HuH-7 (cell line): ENCODE results near the gene REP15.
"Not testable (repeated sequence)": the region's sequence is repeated elsewhere in the genome, so short reads cannot be mapped to it uniquely, and the experiment has no call there.

Experiments used
- DNase-seq: peaks from one replicate; pipeline ENCODE4 v3.0.0; 2011; ENCODE audit warnings: low spot score

Gene REP15

GRCh38 chr12:27696864-27697564 is 767 bp downstream of the REP15 start:
- DNase-seq, result no peak

GRCh38 chr12:27703720-27704452 is 7.6 kb downstream of the REP15 start:
- DNase-seq, result peak; percentile 56

- peak; percentile 59 for DNase-seq
Observed at GRCh38 chr12:27705263-27705662, 9.0 kb downstream of the REP15 start.

- DNase-seq, result no peak
Observed at GRCh38 chr12:27707216-27707615, 11.0 kb downstream of the REP15 start.

- DNase-seq, result no peak
Observed at GRCh38 chr12:27709212-27709931, 13.1 kb downstream of the REP15 start.

- DNase-seq, result peak; percentile 31
Observed at GRCh38 chr12:27709932-27710591, 13.8 kb downstream of the REP15 start.

- peak; percentile 80 for DNase-seq
Observed at GRCh38 chr12:27710592-27711316, 14.5 kb downstream of the REP15 start, which contains the start of gene MRPS35. Gene MRPS35, plus strand, starts transcription at chr12:27710832. Its CDS starts 12 bp downstream, at chr12:27710844.

GRCh38 chr12:27711317-27711682 is 15.1 kb downstream of the REP15 start:
- no peak for DNase-seq

GRCh38 chr12:27711967-27712366 is 15.7 kb downstream of the REP15 start:
- no peak for DNase-seq

- DNase-seq, result no peak
Observed at GRCh38 chr12:27723212-27723611, 27.0 kb downstream of the REP15 start.

- no peak for DNase-seq
Observed at GRCh38 chr12:27730097-27730588, 33.9 kb downstream of the REP15 start.

GRCh38 chr12:27732281-27732680 is 36.0 kb downstream of the REP15 start:
- peak; percentile 52 for DNase-seq

- DNase-seq, result peak; percentile 32
Observed at GRCh38 chr12:27733052-27733656, 36.9 kb downstream of the REP15 start.

- no peak for DNase-seq
Observed at GRCh38 chr12:27733791-27734190, 37.5 kb downstream of the REP15 start.

GRCh38 chr12:27734321-27734720 is 38.1 kb downstream of the REP15 start:
- DNase-seq, result not testable (repeated sequence)

- no peak for DNase-seq
Observed at GRCh38 chr12:27743601-27744000, 47.4 kb downstream of the REP15 start.

- DNase-seq, result not testable (repeated sequence)
Observed at GRCh38 chr12:27745734-27746133, 49.5 kb downstream of the REP15 start.
